SU-DHL-6 (cell line): Measurements from ENCODE around the gene RGS13.

Experiments
- CTCF ChIP-seq: fragments of 200-600 bp; sonication (generic); IDR thresholded peaks from one replicate; pipeline ENCODE4 v1.5.1; 2017; ENCODE audit warnings: antibody characterized with exemption, mild to moderate bottlenecking, low read length, moderate library complexity; ENCODE audit not compliant: insufficient read depth, poor library complexity, severe bottlenecking
- EZH2phosphoT487 ChIP-seq: fragments of 200-600 bp; sonication (generic), shearing (Covaris generic); conservative IDR thresholded peaks from 2 replicates; pipeline ENCODE4 v1.6.1; 2018; ENCODE audit warnings: mild to moderate bottlenecking, antibody characterized with exemption, low read length, moderate library complexity, mixed read lengths

GRCh38 chr1:192628396-192629057, 7.4 kb upstream of the RGS13 start:
- TF ChIP-seq CTCF (no peak), EZH2phosphoT487 (no peak)
